H1 (cell line): ENCODE measurements around the gene PPP1R3C. TPM values are rescaled to one million over a fixed set of nuclear protein-coding genes. Genes with fewer than 3 reads are reported as not detected.

ENCODE experiments used
- ASH2L ChIP-seq: fragments of 200-600, 300-600 bp; sonication (generic); IDR thresholded peaks from one replicate; pipeline ENCODE4 v1.7.1; 2017; ENCODE audit warnings: low read length
- BCL11A ChIP-seq, 2 experiments: IDR thresholded peaks; one replicate each; pipeline ENCODE4 v1.6.1; 2011; ENCODE audit warnings: low read depth in 2 of 2, low read length in 2 of 2, mild to moderate bottlenecking in 2 of 2
- CEBPB ChIP-seq: IDR thresholded peaks from 2 replicates; pipeline ENCODE4 v1.6.1; 2012; ENCODE audit warnings: low read depth, low read length
- CHD1 ChIP-seq: IDR thresholded peaks from 2 replicates; pipeline ENCODE4 v1.6.1; 2012; ENCODE audit warnings: low read depth, low read length, improper control_type of control experiment
- EP300 ChIP-seq, 2 experiments: IDR thresholded peaks; 1 replicate in 1 of 2; 2 replicates in 1 of 2; pipeline ENCODE4 v1.6.1; 2011 to 2012; ENCODE audit warnings: low read depth in 2 of 2, low read length in 2 of 2, mild to moderate bottlenecking in 2 of 2, borderline replicate concordance in 1 of 2, inconsistent platforms in 1 of 2, moderate library complexity in 1 of 2
- JUND ChIP-seq: IDR thresholded peaks from 2 replicates; pipeline ENCODE4 v1.6.1; 2011; ENCODE audit warnings: mild to moderate bottlenecking, improper control_type of control experiment, low read length
- KDM1A ChIP-seq: fragments of 200-600, 300-600 bp; sonication (generic); IDR thresholded peaks from 2 replicates; pipeline ENCODE4 v1.7.1; 2016; ENCODE audit warnings: mild to moderate bottlenecking, low read length, borderline replicate concordance
- KDM5A ChIP-seq: fragments of 200-600 bp; IDR thresholded peaks from 2 replicates; pipeline ENCODE4 v1.7.1; 2012; ENCODE audit warnings: mild to moderate bottlenecking, low read length, inconsistent platforms, mixed read lengths
- NANOG ChIP-seq: IDR thresholded peaks from 2 replicates; pipeline ENCODE4 v1.6.1; 2011; ENCODE audit warnings: low read length, low read depth, mild to moderate bottlenecking, inconsistent platforms; ENCODE audit not compliant: insufficient read depth, poor library complexity, severe bottlenecking
- PHF8 ChIP-seq: fragments of 200-600 bp; sonication (generic); conservative IDR thresholded peaks from 2 replicates; pipeline ENCODE4 v1.7.1; 2012; ENCODE audit warnings: low read depth, mild to moderate bottlenecking, inconsistent platforms, low read length, moderate library complexity
- POLR2A ChIP-seq, 2 experiments: IDR thresholded peaks; 1 replicate in 1 of 2; 2 replicates in 1 of 2; pipeline ENCODE4 v1.6.1; 2011; ENCODE audit warnings: low read depth in 2 of 2, low read length in 2 of 2, mild to moderate bottlenecking in 2 of 2; ENCODE audit errors: control extremely low read depth in 1 of 2
- POLR2AphosphoS5 ChIP-seq: IDR thresholded peaks from 2 replicates; pipeline ENCODE4 v1.6.1; 2011; ENCODE audit warnings: low read depth, low read length
- RNF2 ChIP-seq: fragments of 200-900, 300-1000 bp; sonication (generic); IDR thresholded peaks from 2 replicates; pipeline ENCODE4 v1.7.1; 2016; ENCODE audit warnings: borderline replicate concordance, low read depth, mild to moderate bottlenecking, antibody characterized with exemption, low read length; ENCODE audit not compliant: poor library complexity, severe bottlenecking; ENCODE audit errors: missing control alignments
- RXRA ChIP-seq: IDR thresholded peaks from 2 replicates; pipeline ENCODE4 v1.6.1; 2011; ENCODE audit warnings: low read depth, mild to moderate bottlenecking, low read length, moderate library complexity; ENCODE audit not compliant: insufficient read depth
- SIN3A ChIP-seq, 2 experiments: IDR thresholded peaks in 1 of 2; conservative IDR thresholded peaks in 1 of 2; 2 replicates each; pipeline ENCODE4 v1.6.1; 2011 to 2012; ENCODE audit warnings: low read length in 2 of 2, improper control_type of control experiment in 1 of 2, low read depth in 1 of 2, mild to moderate bottlenecking in 1 of 2
- SIX5 ChIP-seq: IDR thresholded peaks from 2 replicates; pipeline ENCODE4 v1.6.1; 2011; ENCODE audit warnings: mild to moderate bottlenecking, low read depth, low read length
- SP1 ChIP-seq: IDR thresholded peaks from 2 replicates; pipeline ENCODE4 v1.6.1; 2011; ENCODE audit warnings: low read depth, low read length
- SP4 ChIP-seq: IDR thresholded peaks from 2 replicates; pipeline ENCODE4 v1.6.1; 2012; ENCODE audit warnings: low read length, inconsistent platforms
- TAF1 ChIP-seq: IDR thresholded peaks from 2 replicates; pipeline ENCODE4 v1.6.1; 2011; ENCODE audit warnings: mild to moderate bottlenecking, low read depth, low read length
- YY1 ChIP-seq: IDR thresholded peaks from 2 replicates; pipeline ENCODE4 v1.6.1; 2011; ENCODE audit warnings: low read depth, mild to moderate bottlenecking, low read length
- polyA plus RNA-seq, 7 experiments: library from polyadenylated mRNA; depleted of rRNA in 3 of 7; stranded (reverse) in 5 of 7; unstranded in 2 of 7; fragments of >200 nt in 5 of 7; fragments of 200-250 nt in 2 of 7; gene quantifications; 1 replicate in 5 of 7; 2 replicates in 1 of 7; 4 replicates in 1 of 7; pipeline versions ENCODE4 v1.2.1 to v1.2.3, GENCODE V29; 2011 to 2013; ENCODE audit warnings: missing spikeins in 2 of 7, mixed read lengths in 2 of 7
- total RNA-seq: library from RNA; stranded (reverse); fragmentation: NEBNext Ultra II Directional; extraction: Animal tissue kit (Norgen Biotek cat#: 25700); gene quantifications from 2 replicates; pipeline ENCODE4 v1.2.1, GENCODE V29; 2021
- TF ChIP-seq, protein P1 (sequence below): IDR thresholded peaks from 2 replicates; pipeline ENCODE4 v1.6.1; 2012; ENCODE audit warnings: low read length, inconsistent platforms
- TF ChIP-seq, protein P2 (sequence below): IDR thresholded peaks from 2 replicates; pipeline ENCODE4 v1.6.1; 2012; ENCODE audit warnings: inconsistent platforms

PPP1R3C gene
- total and polyA plus RNA-seq, 2 of the 8 experiments (the other 6 are each of a cell fraction or from before 2014, with no cell fraction given): 1.3 TPM

GRCh38 chr10:91632671-91633550 is at the start of gene PPP1R3C (continued):
- TF ChIP-seq RNF2 (peak; percentile 68), KDM5A (no peak), ASH2L (peak; percentile 67), SP1 (peak; percentile 69), JUND (no peak), KDM1A (peak; percentile 84), NANOG (no peak), POLR2A (IDR thresholded peaks at IDR 0.05; ENCODE audit: control extremely low read depth in 1 of 2, low read depth in 2 of 2, low read length in 2 of 2) (no peak; a peak in 1 of 3 replicates), SIN3A (conservative IDR thresholded peaks at IDR 0.05 in 1 of 2, IDR thresholded peaks at IDR 0.05 in 1 of 2; ENCODE audit: low read depth in 1 of 2, low read length in 2 of 2) (no peak), SP4 (no peak), POLR2AphosphoS5 (no peak), CEBPB (no peak), TAF1 (peak; percentile 51; the same call in 1 of the 2 replicates), RXRA (no peak), BCL11A (IDR thresholded peaks at IDR 0.05; ENCODE audit: low read depth in 2 of 2, low read length in 2 of 2) (no peak), EP300 (IDR thresholded peaks at IDR 0.05; ENCODE audit: borderline replicate concordance in 1 of 2, low read depth in 2 of 2, low read length in 2 of 2) (no peak), CHD1 (no peak), SIX5 (no peak), YY1 (no peak), PHF8 (peak; percentile 47)
- TF ChIP-seq, protein P1, sequence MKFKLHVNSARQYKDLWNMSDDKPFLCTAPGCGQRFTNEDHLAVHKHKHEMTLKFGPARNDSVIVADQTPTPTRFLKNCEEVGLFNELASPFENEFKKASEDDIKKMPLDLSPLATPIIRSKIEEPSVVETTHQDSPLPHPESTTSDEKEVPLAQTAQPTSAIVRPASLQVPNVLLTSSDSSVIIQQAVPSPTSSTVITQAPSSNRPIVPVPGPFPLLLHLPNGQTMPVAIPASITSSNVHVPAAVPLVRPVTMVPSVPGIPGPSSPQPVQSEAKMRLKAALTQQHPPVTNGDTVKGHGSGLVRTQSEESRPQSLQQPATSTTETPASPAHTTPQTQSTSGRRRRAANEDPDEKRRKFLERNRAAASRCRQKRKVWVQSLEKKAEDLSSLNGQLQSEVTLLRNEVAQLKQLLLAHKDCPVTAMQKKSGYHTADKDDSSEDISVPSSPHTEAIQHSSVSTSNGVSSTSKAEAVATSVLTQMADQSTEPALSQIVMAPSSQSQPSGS: no peak
- TF ChIP-seq, protein P2, sequence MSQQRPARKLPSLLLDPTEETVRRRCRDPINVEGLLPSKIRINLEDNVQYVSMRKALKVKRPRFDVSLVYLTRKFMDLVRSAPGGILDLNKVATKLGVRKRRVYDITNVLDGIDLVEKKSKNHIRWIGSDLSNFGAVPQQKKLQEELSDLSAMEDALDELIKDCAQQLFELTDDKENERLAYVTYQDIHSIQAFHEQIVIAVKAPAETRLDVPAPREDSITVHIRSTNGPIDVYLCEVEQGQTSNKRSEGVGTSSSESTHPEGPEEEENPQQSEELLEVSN: peak; percentile 97
